ENCODE results near the gene TBC1D9.

Gene TBC1D9

GRCh38 chr4:140644470-140645185 lies 111.6 kb downstream of the TBC1D9 start:
- no peak for DNase-seq

GRCh38 chr4:140643571-140644055 lies 112.6 kb downstream of the TBC1D9 start:
- DNase-seq = no peak

- no peak for DNase-seq
These were observed 113.3 kb downstream of the TBC1D9 start for GRCh38 chr4:140642674-140643437.

- DNase-seq = no peak
These were observed 114.3 kb downstream of the TBC1D9 start for GRCh38 chr4:140641789-140642439.

GRCh38 chr4:140641105-140641555 lies 115.1 kb downstream of the TBC1D9 start:
- DNase-seq = no peak

GRCh38 chr4:140640150-140640748 lies 115.9 kb downstream of the TBC1D9 start:
- DNase-seq = no peak

GRCh38 chr4:140639066-140639465 lies 117.1 kb downstream of the TBC1D9 start:
- no peak for DNase-seq

GRCh38 chr4:140637836-140638235 lies 118.3 kb downstream of the TBC1D9 start:
- DNase-seq = no peak

GRCh38 chr4:140635606-140636005 lies 120.6 kb downstream of the TBC1D9 start:
- no peak for DNase-seq

- no peak for DNase-seq
These were observed 122.2 kb downstream of the TBC1D9 start for GRCh38 chr4:140633951-140634350.

- no peak for DNase-seq
These were observed 123.1 kb downstream of the TBC1D9 start for GRCh38 chr4:140633124-140633523.

- no peak for DNase-seq
These were observed 125.9 kb downstream of the TBC1D9 start for GRCh38 chr4:140630246-140630645.

- no peak for DNase-seq
These were observed 128.2 kb downstream of the TBC1D9 start for GRCh38 chr4:140628016-140628415.

GRCh38 chr4:140626661-140627376 lies 129.4 kb downstream of the TBC1D9 start:
- no peak for DNase-seq

- DNase-seq = no peak
These were observed 133.7 kb downstream of the TBC1D9 start for GRCh38 chr4:140622333-140622958.

GRCh38 chr4:140621161-140621560 lies 135.0 kb downstream of the TBC1D9 start:
- DNase-seq = no peak

GRCh38 chr4:140617499-140618248 lies 138.5 kb downstream of the TBC1D9 start:
- no peak for DNase-seq

GRCh38 chr4:140615451-140615850 lies 140.7 kb downstream of the TBC1D9 start:
- no peak for DNase-seq

- DNase-seq = no peak
These were observed 143.8 kb downstream of the TBC1D9 start for GRCh38 chr4:140612357-140612756.

- DNase-seq = no peak
These were observed 144.3 kb downstream of the TBC1D9 start for GRCh38 chr4:140611854-140612253.
